Karpas-422 (cell line): Measurements from ENCODE around the gene NUTM2B. TPM values are rescaled to one million over a fixed set of nuclear protein-coding genes. Genes with fewer than 3 reads are reported as not detected.
"Not testable (repeated sequence)": the region's sequence is repeated elsewhere in the genome, so short reads cannot be mapped to it uniquely, and the experiment has no call there.

Experiments used
- DNase-seq: peaks from one replicate; pipeline ENCODE4 v3.0.0-alpha.2; 2015
- H2AFZ ChIP-seq: fragments of 200-600 bp; sonication (generic); 2 replicates; pipeline ENCODE4 v1.6.1; 2014; ENCODE audit warnings: antibody characterized with exemption, low read length, mixed read lengths
- H3K27ac ChIP-seq: fragments of 200-600 bp; sonication (generic); 2 replicates; pipeline ENCODE4 v1.5.1; 2014; ENCODE audit warnings: mild to moderate bottlenecking, low read length, moderate library complexity
- H3K27me3 ChIP-seq: fragments of 200-600 bp; sonication (generic); 2 replicates; pipeline ENCODE4 v1.6.1; 2014; ENCODE audit warnings: low read length, mixed read lengths
- H3K36me3 ChIP-seq: fragments of 200-600 bp; sonication (generic); 2 replicates; pipeline ENCODE4 v1.6.1; 2014; ENCODE audit warnings: low read length, mixed read lengths; ENCODE audit not compliant: insufficient read depth
- H3K4me1 ChIP-seq: fragments of 200-600 bp; sonication (generic); 2 replicates; pipeline ENCODE4 v1.6.1; 2014; ENCODE audit warnings: mild to moderate bottlenecking, low read length, mixed read lengths
- H3K4me2 ChIP-seq: fragments of 200-600 bp; sonication (generic); 2 replicates; pipeline ENCODE4 v1.6.1; 2014; ENCODE audit warnings: low read length, low read depth, mild to moderate bottlenecking; ENCODE audit not compliant: poor library complexity, severe bottlenecking
- H3K4me3 ChIP-seq: fragments of 200-600 bp; sonication (generic); 2 replicates; pipeline ENCODE4 v1.5.1; 2014; ENCODE audit warnings: mild to moderate bottlenecking, antibody characterized with exemption, low read length, mixed read lengths
- H3K79me2 ChIP-seq: fragments of 200-600 bp; sonication (generic); 2 replicates; pipeline ENCODE4 v1.6.1; 2014; ENCODE audit warnings: mild to moderate bottlenecking, low read length, mixed read lengths
- H3K9ac ChIP-seq: fragments of 200-600 bp; sonication (generic); 2 replicates; pipeline ENCODE4 v1.6.0; 2014; ENCODE audit warnings: low read length
- H3K9me2 ChIP-seq: fragments of 200-600 bp; sonication (generic), shearing (Covaris generic); replicated peaks from 2 replicates; pipeline ENCODE4 v1.6.0; 2014; ENCODE audit warnings: mild to moderate bottlenecking, low read length, moderate library complexity; ENCODE audit not compliant: insufficient read depth
- H3K9me3 ChIP-seq: fragments of 300-700, 200-600 bp; sonication (generic); 2 replicates; pipeline ENCODE4 v1.6.1; 2014; ENCODE audit warnings: low read length, mixed read lengths
- H4K20me1 ChIP-seq: fragments of 200-600 bp; sonication (generic); 2 replicates; pipeline ENCODE4 v1.6.1; 2014; ENCODE audit warnings: mild to moderate bottlenecking, antibody characterized with exemption, low read length, low read depth; ENCODE audit not compliant: insufficient read depth
- total RNA-seq: library from RNA; depleted of rRNA; stranded (reverse); fragments of >200 nt; shearing (Covaris generic); gene quantifications from 2 replicates; pipeline ENCODE4 v1.2.3, GENCODE V29; 2014; ENCODE audit warnings: low replicate concordance; rRNA removed

NUTM2B gene, protein sequence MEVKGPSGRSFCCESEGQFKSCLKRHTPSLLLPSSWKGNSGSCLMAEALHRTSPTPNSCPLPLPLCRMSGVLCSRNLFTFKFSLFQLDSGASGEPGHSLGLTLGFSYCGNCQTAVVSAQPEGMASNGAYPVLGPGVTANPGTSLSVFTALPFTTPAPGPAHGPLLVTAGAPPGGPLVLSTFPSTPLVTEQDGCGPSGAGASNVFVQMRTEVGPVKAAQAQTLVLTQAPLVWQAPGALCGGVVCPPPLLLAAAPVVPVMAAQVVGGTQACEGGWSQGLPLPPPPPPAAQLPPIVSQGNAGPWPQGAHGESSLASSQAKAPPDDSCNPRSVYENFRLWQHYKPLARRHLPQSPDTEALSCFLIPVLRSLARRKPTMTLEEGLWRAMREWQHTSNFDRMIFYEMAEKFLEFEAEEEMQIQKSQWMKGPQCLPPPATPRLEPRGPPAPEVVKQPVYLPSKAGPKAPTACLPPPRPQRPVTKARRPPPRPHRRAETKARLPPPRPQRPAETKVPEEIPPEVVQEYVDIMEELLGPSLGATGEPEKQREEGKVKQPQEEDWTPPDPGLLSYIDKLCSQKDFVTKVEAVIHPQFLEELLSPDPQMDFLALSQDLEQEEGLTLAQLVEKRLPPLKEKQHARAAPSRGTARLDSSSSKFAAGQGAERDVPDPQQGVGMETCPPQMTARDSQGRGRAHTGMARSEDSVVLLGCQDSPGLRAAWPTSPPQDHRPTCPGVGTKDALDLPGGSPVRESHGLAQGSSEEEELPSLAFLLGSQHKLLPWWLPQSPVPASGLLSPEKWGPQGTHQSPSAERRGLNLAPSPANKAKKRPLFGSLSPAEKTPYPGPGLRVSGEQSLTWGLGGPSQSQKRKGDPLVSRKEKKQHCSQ
- total RNA-seq = 0.34 and 0.61 TPM in 2 replicates

DNA sequence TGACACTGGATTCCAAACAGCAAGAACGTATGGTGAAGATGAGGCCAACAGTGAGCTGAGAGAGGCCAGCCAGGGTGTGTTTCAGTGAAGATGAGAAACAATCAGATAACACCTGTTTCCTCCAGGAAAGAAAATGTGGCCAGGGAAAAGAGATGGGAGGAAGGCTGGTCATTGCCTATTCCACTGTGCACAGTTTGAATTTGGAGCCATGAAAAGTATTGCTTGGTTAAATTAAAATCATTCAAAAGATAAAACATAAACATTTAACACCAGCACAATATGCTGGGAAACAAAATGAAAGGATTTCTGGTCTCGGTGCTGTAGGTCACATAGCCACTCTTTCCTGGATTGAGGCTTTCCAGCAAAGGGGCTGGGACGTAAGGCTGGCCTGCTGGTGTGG is at the start of gene NUTM2B:
Gene NUTM2B (plus strand): TSS at position 301 of the 400 bp plus-strand sequence. CDS start 383 bp downstream, outside the sequence.
- H3K9me3 ChIP-seq, DNase-seq, H3K36me3 ChIP-seq, H3K4me2 ChIP-seq, H2AFZ ChIP-seq, H3K27ac ChIP-seq, H3K9ac ChIP-seq, H3K4me3 ChIP-seq, H3K27me3 ChIP-seq, H4K20me1 ChIP-seq, H3K4me1 ChIP-seq, H3K9me2 ChIP-seq, H3K79me2 ChIP-seq: not testable (repeated sequence)

DNA sequence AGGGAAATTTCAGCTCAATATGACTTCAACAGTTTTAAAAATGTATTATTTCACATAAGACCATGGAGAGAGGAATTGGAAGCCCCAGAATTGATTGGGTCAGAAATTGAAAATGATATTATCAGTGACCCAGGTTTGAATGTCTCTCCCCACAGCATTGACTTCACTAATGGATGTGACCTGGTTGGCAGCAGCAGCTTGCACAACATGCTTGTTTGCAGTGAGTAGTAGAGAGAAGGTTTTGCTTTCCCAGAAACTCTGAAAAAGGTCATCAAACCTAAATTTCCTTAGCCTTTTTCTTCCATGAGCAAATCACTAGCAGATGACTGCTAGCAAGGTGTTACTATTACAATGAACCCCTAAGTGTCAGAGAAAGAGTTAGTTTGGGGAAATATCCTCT is 39.7 kb upstream of the NUTM2B start:
- H3K9me3 ChIP-seq, H3K4me3 ChIP-seq, H3K27ac ChIP-seq, DNase-seq, H3K36me3 ChIP-seq, H3K27me3 ChIP-seq, H3K9ac ChIP-seq, H3K9me2 ChIP-seq, H3K4me1 ChIP-seq, H3K79me2 ChIP-seq, H4K20me1 ChIP-seq, H2AFZ ChIP-seq, H3K4me2 ChIP-seq: not testable (repeated sequence)

DNA sequence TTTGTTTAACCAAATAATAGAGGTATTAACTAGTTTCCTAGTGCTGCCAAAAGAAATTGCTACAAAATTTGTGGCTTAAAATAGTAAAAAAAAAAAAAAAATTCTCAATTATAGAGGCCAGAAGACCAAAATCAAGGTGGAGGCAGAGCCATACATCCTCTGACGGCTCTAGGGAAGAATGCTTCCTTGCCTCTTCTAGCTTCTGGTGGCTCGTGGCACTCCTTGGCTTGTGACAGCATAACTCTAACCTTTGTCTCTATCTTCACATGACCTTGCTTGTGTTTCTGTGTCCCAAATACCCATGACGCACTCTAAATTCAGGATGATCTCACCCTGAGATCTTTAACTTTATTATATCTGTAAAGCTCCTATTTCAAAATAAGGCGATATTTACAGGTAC is 38.3 kb upstream of the NUTM2B start:
- H3K27me3 ChIP-seq, H3K4me2 ChIP-seq, H3K36me3 ChIP-seq, H3K79me2 ChIP-seq, H3K4me3 ChIP-seq, H4K20me1 ChIP-seq, H2AFZ ChIP-seq, H3K27ac ChIP-seq, H3K4me1 ChIP-seq, DNase-seq, H3K9me3 ChIP-seq, H3K9ac ChIP-seq, H3K9me2 ChIP-seq: not testable (repeated sequence)

DNA sequence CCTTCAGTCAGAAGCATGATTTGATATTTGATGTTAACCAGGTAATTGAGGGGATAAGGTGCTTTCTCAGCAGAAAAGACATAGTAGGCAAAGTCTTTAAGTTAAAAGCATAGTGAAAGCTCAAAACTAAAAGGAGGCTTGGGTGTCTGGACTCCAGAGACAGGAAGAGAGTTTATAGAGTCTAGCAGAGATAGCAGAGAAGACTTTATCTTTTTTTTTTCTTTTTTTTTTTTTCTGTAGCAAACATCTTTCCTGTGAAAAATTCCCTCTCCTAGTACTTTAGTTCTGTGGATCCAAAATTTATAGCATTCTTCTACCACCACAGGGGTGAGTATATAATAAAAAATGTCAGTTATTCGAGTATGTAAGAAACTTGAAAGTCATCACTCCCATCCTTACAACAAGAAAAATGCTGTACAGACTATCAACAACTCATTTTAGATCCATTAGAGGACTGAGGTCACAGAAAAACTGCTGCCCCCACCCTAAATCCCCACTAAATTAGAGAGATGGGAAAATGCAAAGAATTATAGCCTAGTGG is 33.7 kb upstream of the NUTM2B start:
- not testable (repeated sequence) for H3K4me2 ChIP-seq, H4K20me1 ChIP-seq, H3K4me1 ChIP-seq, DNase-seq, H3K27ac ChIP-seq, H3K27me3 ChIP-seq, H3K4me3 ChIP-seq, H3K36me3 ChIP-seq, H3K79me2 ChIP-seq, H2AFZ ChIP-seq, H3K9me3 ChIP-seq, H3K9me2 ChIP-seq, H3K9ac ChIP-seq

DNA sequence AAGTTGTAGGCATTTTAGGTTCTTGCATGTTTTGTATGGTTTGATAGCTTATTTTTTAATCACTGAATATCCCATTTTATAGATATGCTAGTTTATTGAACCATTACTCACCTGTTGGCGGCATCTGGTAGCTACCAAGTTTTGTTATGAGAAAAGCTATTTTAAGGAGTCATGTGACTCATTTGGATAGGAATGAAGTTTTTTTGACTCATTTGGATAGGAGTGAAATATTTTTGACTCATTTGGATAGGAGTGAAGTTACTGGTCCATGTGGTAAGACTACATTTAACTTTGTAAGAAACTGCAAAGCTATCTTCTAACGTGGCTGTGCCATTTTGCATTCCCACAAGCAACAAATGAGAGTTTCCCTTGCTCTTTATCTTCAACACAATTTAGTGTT is 28.1 kb upstream of the NUTM2B start:
- not testable (repeated sequence) for H3K9me2 ChIP-seq, H3K9me3 ChIP-seq

DNA sequence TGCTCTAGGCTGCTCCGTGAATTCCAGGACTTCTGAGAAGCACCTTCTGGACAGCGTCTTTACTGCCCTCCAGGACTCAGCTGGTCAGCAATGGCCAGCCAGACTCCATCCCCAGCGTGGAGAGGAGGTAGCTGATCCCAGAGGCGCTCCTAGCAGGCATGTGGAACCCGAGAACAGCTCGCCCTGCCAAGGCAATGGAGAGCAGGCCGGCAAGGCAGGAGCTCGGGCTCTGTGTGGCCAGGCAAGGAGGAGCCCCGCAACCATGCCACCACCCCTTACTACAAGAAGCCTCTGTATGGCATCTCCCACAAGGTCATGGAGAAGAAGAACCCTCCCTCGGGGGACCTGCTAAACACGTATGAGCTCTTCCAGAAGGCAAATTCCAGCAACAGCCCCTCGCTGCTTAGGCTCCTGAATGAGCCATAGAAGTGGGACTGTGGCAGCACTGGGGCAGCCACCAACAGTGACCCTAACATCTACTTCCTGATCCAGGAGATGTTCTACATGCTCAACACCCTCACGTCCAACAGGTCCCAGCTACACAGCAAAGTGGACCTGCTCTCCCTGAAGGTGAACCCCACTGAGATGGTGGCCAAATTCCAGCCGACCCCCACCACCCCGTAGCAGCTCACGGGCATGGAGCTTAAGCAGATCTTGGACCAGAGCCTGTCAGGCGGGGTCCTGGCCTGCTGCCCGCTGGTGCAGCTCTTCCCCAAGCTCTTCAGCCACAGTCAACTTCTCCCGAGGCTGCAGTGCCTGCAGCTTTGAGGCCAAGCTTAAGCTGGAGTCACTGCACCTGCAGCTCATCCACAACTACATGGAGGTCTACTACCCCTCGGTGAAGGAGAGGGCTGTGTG is 19.8 kb upstream of the NUTM2B start:
- not testable (repeated sequence) for H3K9me3 ChIP-seq, H3K79me2 ChIP-seq, H3K27me3 ChIP-seq, H3K4me3 ChIP-seq, H3K4me1 ChIP-seq, H3K9ac ChIP-seq, H2AFZ ChIP-seq, H3K9me2 ChIP-seq, H3K27ac ChIP-seq, H4K20me1 ChIP-seq, DNase-seq, H3K4me2 ChIP-seq, H3K36me3 ChIP-seq

More for the DNA sequence above, 28.1 kb upstream of the NUTM2B start:
- not testable (repeated sequence) for H3K36me3 ChIP-seq, H4K20me1 ChIP-seq, H3K9ac ChIP-seq, H3K4me2 ChIP-seq, H3K27ac ChIP-seq, DNase-seq, H3K4me3 ChIP-seq, H3K4me1 ChIP-seq, H3K27me3 ChIP-seq, H3K79me2 ChIP-seq, H2AFZ ChIP-seq

DNA sequence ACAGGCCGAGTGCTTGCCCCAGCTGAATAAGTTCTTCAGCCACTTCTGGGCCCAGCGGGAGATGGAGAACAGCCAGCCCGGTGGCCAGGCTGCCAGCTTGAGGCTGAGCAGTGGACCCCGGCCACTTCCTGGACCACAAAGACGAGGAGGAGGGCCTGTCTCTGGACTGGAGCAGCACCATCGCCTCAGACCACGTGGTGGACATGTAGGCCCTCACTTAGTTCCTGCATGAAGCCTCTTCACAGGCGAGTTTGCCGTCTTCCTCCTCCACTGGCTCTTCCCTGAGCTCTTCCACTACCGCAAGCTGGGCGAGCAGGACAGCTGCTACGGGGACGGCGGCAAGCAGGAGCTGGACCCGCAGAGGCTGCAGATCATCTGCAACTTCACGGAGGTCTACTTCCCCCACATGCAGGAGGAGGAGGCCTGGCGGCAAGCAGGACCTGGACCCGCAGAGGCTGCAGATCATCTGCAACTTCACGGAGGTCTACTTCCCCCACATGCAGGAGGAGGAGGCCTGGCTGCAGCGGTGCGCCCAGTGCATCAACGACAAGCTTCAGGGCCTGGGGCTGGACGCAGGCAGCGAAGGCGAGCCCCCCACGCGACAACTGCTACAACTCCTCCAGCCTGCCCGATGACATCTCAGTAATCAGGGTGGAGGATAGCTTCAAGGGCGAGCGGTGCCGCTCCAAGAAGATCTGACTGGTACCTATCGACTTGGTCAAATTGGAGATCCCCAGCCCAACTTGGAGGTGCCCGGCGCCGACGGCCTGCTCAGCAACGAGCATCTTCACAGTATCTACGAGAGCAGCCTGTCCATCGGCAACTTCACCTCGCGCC is 18.9 kb upstream of the NUTM2B start:
- H2AFZ ChIP-seq, H3K79me2 ChIP-seq, H3K9me3 ChIP-seq, H3K9me2 ChIP-seq, H3K27ac ChIP-seq, H3K4me1 ChIP-seq, H3K9ac ChIP-seq, H3K4me3 ChIP-seq, H4K20me1 ChIP-seq, H3K27me3 ChIP-seq, DNase-seq, H3K36me3 ChIP-seq, H3K4me2 ChIP-seq: not testable (repeated sequence)
